RPMI8226 (cell line): ENCODE measurements around the gene CHST6.
"Not testable (repeated sequence)": the region's sequence is repeated elsewhere in the genome, so short reads cannot be mapped to it uniquely, and the experiment has no call there.

ENCODE experiments used
- DNase-seq: peaks from one replicate; pipeline ENCODE4 v3.0.0-alpha.2; 2015

CHST6 gene

GRCh38 chr16:75502916-75503605, 7.8 kb upstream of the CHST6 start:
- no peak for DNase-seq

GRCh38 chr16:75501820-75502219, 6.6 kb upstream of the CHST6 start:
- DNase-seq, result not testable (repeated sequence)

- no peak for DNase-seq
These were observed 6.1 kb upstream of the CHST6 start for GRCh38 chr16:75501359-75501758.

- peak; percentile 33 for DNase-seq
These were observed 3.5 kb upstream of the CHST6 start for GRCh38 chr16:75498605-75499322.

GRCh38 chr16:75497558-75497957, 2.3 kb upstream of the CHST6 start:
- no peak for DNase-seq

- no peak for DNase-seq
These were observed 573 bp downstream of the CHST6 start for GRCh38 chr16:75494661-75495075.

GRCh38 chr16:75494184-75494583, 1.1 kb downstream of the CHST6 start:
- no peak for DNase-seq

GRCh38 chr16:75491876-75492275, 3.4 kb downstream of the CHST6 start:
- DNase-seq, result peak; percentile 57

GRCh38 chr16:75488322-75488721, 6.9 kb downstream of the CHST6 start:
- DNase-seq, result no peak

GRCh38 chr16:75486676-75487313, 8.4 kb downstream of the CHST6 start:
- no peak for DNase-seq

- peak; percentile 71 for DNase-seq
These were observed 9.1 kb downstream of the CHST6 start for GRCh38 chr16:75486014-75486675.

GRCh38 chr16:75485230-75486013, 9.8 kb downstream of the CHST6 start:
- DNase-seq, result no peak

- no peak for DNase-seq
These were observed 12.0 kb downstream of the CHST6 start for GRCh38 chr16:75483222-75483621.

- DNase-seq, result no peak
These were observed 12.6 kb downstream of the CHST6 start for GRCh38 chr16:75482434-75483205.

- DNase-seq, result peak; percentile 20
These were observed 13.8 kb downstream of the CHST6 start for GRCh38 chr16:75481475-75481874.

GRCh38 chr16:75479421-75479990, 15.7 kb downstream of the CHST6 start:
- DNase-seq, result no peak

- DNase-seq, result no peak
These were observed 16.5 kb downstream of the CHST6 start for GRCh38 chr16:75478480-75479345.

- DNase-seq, result peak; percentile 46
These were observed 17.4 kb downstream of the CHST6 start for GRCh38 chr16:75477680-75478473.

GRCh38 chr16:75476817-75477216, 18.4 kb downstream of the CHST6 start:
- DNase-seq, result no peak
